Measurements from ENCODE around the gene TMEM151A.
"Not testable (repeated sequence)": the region's sequence is repeated elsewhere in the genome, so short reads cannot be mapped to it uniquely, and the experiment has no call there.

DNA sequence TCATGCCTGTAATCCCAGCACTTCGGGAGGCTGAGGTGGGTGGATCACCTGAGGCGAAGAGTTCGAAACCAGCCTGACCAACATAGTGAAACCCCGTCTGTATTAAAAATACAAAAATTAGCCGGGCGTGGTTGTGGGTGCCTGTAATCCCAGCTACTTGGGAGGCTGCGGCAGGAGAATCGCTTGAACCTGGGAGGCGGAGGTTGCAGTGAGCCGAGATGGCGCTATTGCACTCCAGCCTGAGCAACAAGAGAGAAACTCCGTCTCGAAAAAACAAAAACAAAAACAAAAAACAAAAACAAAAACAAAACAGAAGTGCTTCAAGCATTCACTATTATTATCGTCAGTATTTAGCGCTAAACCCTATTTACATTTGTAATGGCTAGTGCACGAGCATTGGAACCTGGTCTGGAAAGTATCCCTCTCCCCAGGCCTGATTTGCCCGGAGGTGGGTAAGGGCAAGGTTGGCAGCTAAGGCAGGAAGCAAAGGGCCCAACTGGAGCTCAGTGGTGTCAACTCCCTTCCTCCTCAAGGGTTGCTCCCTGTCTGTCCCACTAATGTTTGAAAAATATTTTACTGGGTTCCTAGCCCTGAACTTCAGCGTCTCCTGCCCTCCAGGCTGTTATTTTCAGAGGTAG is 19.2 kb downstream of the TMEM151A start:
- TF ChIP-seq, protein P1, sequence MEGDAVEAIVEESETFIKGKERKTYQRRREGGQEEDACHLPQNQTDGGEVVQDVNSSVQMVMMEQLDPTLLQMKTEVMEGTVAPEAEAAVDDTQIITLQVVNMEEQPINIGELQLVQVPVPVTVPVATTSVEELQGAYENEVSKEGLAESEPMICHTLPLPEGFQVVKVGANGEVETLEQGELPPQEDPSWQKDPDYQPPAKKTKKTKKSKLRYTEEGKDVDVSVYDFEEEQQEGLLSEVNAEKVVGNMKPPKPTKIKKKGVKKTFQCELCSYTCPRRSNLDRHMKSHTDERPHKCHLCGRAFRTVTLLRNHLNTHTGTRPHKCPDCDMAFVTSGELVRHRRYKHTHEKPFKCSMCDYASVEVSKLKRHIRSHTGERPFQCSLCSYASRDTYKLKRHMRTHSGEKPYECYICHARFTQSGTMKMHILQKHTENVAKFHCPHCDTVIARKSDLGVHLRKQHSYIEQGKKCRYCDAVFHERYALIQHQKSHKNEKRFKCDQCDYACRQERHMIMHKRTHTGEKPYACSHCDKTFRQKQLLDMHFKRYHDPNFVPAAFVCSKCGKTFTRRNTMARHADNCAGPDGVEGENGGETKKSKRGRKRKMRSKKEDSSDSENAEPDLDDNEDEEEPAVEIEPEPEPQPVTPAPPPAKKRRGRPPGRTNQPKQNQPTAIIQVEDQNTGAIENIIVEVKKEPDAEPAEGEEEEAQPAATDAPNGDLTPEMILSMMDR (IDR thresholded peaks at IDR 0.05; ENCODE audit: low read length), result not testable (repeated sequence)
- TF ChIP-seq EZH2phosphoT487 (IDR thresholded peaks at IDR 0.05; ENCODE audit: low read length), result not testable (repeated sequence)
